ENCODE data around the gene CAMK1D.

- no peak for TF ChIP-seq CTCF (IDR thresholded peaks at IDR 0.05; ENCODE audit: poor library complexity)
- TF ChIP-seq EZH2 (IDR thresholded peaks at IDR 0.05; ENCODE audit: borderline replicate concordance): no peak
- TF ChIP-seq EZH2phosphoT487 (IDR thresholded peaks at IDR 0.05; ENCODE audit: low read depth, severe bottlenecking, unreplicated experiment): no peak
Observed at GRCh38 chr10:12489806-12490205, 140.5 kb downstream of the CAMK1D start.

Data from hepatocyte (in vitro differentiated cells).